Neural progenitor cell (in vitro differentiated cells): Measurements from ENCODE around the gene MMD. TPM values are rescaled to one million over a fixed set of nuclear protein-coding genes. Genes with fewer than 3 reads are reported as not detected.

Experiments
- DNase-seq: peaks from one replicate; pipeline ENCODE4 v3.0.0-alpha.2; 2016; ENCODE audit warnings: low spot score
- H2AFZ ChIP-seq: fragments of 200-600 bp; sonication (generic); replicated peaks from 2 replicates; pipeline ENCODE4 v1.6.1; 2016; ENCODE audit warnings: antibody characterized with exemption
- H3F3A ChIP-seq: fragments of 200-600 bp; sonication (generic); 2 replicates; pipeline ENCODE4 v1.6.1; 2016; ENCODE audit warnings: antibody characterized with exemption, low read depth
- H3K27ac ChIP-seq: fragments of 200-600 bp; sonication (generic); 2 replicates; pipeline ENCODE4 v1.5.1; 2016; ENCODE audit warnings: mild to moderate bottlenecking
- H3K27me3 ChIP-seq: fragments of 200-600 bp; sonication (generic); 2 replicates; pipeline ENCODE4 v1.6.1; 2016; ENCODE audit warnings: mild to moderate bottlenecking, moderate library complexity
- H3K36me3 ChIP-seq: fragments of 200-600 bp; sonication (generic); 2 replicates; pipeline ENCODE4 v1.5.1; 2016
- H3K4me1 ChIP-seq: fragments of 200-600 bp; sonication (generic); 2 replicates; pipeline ENCODE4 v1.6.1; 2016; ENCODE audit warnings: mixed run types
- H3K4me2 ChIP-seq: fragments of 200-600 bp; sonication (generic); 2 replicates; pipeline ENCODE4 v1.6.1; 2016
- H3K4me3 ChIP-seq: fragments of 200-600 bp; sonication (generic); 2 replicates; pipeline ENCODE4 v1.5.1; 2016
- H3K79me2 ChIP-seq: fragments of 200-600 bp; sonication (generic); 2 replicates; pipeline ENCODE4 v1.6.1; 2016; ENCODE audit warnings: low read depth
- H3K9ac ChIP-seq: fragments of 200-600 bp; sonication (generic); 2 replicates; pipeline ENCODE4 v1.6.1; 2016
- H3K9me3 ChIP-seq: fragments of 200-600 bp; sonication (generic); 2 replicates; pipeline ENCODE4 v1.5.1; 2016; ENCODE audit warnings: low read depth
- H4K20me1 ChIP-seq: fragments of 200-600 bp; sonication (generic); 2 replicates; pipeline ENCODE4 v1.6.1; 2016; ENCODE audit warnings: low read depth
- H3K27ac Mint-ChIP-seq: 3 replicates; pipeline ENCODE4 v1.8.0; 2021; ENCODE audit warnings: mixed read lengths
- H3K27me3 Mint-ChIP-seq: 2 replicates; pipeline ENCODE4 v1.8.0; 2022; ENCODE audit warnings: low read depth, mild to moderate bottlenecking, inconsistent platforms, moderate library complexity, mixed read lengths; ENCODE audit not compliant: insufficient read depth
- H3K36me3 Mint-ChIP-seq: 3 replicates; pipeline ENCODE4 v1.8.0; 2021; ENCODE audit warnings: mixed read lengths
- H3K4me1 Mint-ChIP-seq: 3 replicates; pipeline ENCODE4 v1.8.0; 2021; ENCODE audit warnings: mixed read lengths
- H3K4me3 Mint-ChIP-seq: 3 replicates; pipeline ENCODE4 v1.8.0; 2021; ENCODE audit warnings: mild to moderate bottlenecking, moderate library complexity, mixed read lengths
- H3K9me3 Mint-ChIP-seq: 3 replicates; pipeline ENCODE4 v1.8.0; 2020; ENCODE audit warnings: mixed read lengths
- EZH2 ChIP-seq: fragments of 200-600 bp; sonication (generic); IDR thresholded peaks from 2 replicates; pipeline ENCODE4 v1.6.1; 2017; ENCODE audit warnings: antibody characterized with exemption, mild to moderate bottlenecking, moderate library complexity
- EZH2phosphoT487 ChIP-seq: fragments of 200-600 bp; sonication (generic); IDR thresholded peaks from 2 replicates; pipeline ENCODE4 v1.6.1; 2017; ENCODE audit warnings: antibody characterized with exemption
- total RNA-seq: library from RNA; depleted of rRNA; stranded (reverse); fragments of >200 nt; gene quantifications from 2 replicates; pipeline ENCODE4 v1.2.3, GENCODE V29; 2015; ENCODE audit warnings: low replicate concordance
- TF ChIP-seq, protein P1 (sequence below): fragments of 200-600 bp; sonication (generic); IDR thresholded peaks from 2 replicates; pipeline ENCODE4 v1.5.1; 2017; ENCODE audit warnings: antibody characterized with exemption, mild to moderate bottlenecking

The MMD gene
- total RNA-seq, 1 donor from 2014 or later = 122 TPM

DNA sequence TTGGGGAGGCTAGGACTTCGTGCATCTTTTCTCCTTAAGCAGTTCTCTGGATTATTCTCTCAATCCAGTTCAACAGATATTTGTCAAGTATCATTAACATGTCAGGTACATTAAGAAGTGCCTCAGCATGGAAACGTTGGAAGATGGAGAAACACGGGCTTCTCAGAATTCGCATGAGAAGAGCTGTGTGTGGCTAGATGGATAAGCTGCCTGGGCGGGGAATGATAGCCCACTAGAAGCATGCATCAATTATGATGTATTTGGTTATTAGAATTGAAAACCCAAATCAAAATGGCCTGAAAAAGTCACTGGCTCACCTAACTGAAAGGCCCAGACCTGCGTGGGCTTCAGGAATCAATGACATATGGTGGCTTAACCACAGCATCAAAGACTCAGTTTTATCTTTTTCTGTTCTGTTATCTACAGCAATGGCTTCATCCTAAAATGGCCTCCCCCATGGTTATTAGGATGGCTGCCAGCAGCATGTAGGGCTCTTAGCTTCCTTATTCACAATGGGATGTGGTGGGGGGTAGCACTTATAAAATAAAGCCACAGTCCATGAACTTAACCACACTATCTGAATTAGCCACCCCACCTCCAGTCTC, 43.9 kb downstream of the MMD start:
- H3K4me3 Mint-ChIP-seq = no peak overlapping the region
- H3K4me2 ChIP-seq = no peak overlapping the region
- H3F3A ChIP-seq = no peaks in the 10 kb centered on the region
- H3K36me3 ChIP-seq = no peaks in the 10 kb centered on the region
- H3K9me3 Mint-ChIP-seq = peaks cover 6% of the 10 kb centered on the region
- no peak overlapping the region for H3K9ac ChIP-seq
- H3K27ac Mint-ChIP-seq = no peak overlapping the region
- no peak overlapping the region for H3K27ac ChIP-seq
- no peak overlapping the region for H2AFZ ChIP-seq
- TF ChIP-seq, protein P1, sequence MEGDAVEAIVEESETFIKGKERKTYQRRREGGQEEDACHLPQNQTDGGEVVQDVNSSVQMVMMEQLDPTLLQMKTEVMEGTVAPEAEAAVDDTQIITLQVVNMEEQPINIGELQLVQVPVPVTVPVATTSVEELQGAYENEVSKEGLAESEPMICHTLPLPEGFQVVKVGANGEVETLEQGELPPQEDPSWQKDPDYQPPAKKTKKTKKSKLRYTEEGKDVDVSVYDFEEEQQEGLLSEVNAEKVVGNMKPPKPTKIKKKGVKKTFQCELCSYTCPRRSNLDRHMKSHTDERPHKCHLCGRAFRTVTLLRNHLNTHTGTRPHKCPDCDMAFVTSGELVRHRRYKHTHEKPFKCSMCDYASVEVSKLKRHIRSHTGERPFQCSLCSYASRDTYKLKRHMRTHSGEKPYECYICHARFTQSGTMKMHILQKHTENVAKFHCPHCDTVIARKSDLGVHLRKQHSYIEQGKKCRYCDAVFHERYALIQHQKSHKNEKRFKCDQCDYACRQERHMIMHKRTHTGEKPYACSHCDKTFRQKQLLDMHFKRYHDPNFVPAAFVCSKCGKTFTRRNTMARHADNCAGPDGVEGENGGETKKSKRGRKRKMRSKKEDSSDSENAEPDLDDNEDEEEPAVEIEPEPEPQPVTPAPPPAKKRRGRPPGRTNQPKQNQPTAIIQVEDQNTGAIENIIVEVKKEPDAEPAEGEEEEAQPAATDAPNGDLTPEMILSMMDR = no peak
- TF ChIP-seq EZH2phosphoT487 (no peak), EZH2 (no peak)
- H4K20me1 ChIP-seq = no peaks in the 10 kb centered on the region
- H3K79me2 ChIP-seq = no peaks in the 10 kb centered on the region
- H3K27me3 ChIP-seq = no peaks in the 10 kb centered on the region
- no peaks in the 10 kb centered on the region for H3K36me3 Mint-ChIP-seq
- DNase-seq = no peak
- no peaks in the 10 kb centered on the region for H3K4me1 Mint-ChIP-seq
- H3K4me1 ChIP-seq = no peaks in the 10 kb centered on the region
- H3K27me3 Mint-ChIP-seq = peaks cover 3% of the 10 kb centered on the region
- no peaks in the 10 kb centered on the region for H3K9me3 ChIP-seq
- no peak overlapping the region for H3K4me3 ChIP-seq

GRCh38 chr17:55368706-55369105, 52.9 kb downstream of the MMD start:
- Histone ChIP-seq H3K9ac (no peak overlapping the region), H3K4me3 (no peak overlapping the region), H2AFZ (no peak overlapping the region), H3K36me3 (no peaks in the 10 kb centered on the region), H3F3A (peaks cover 6% of the 10 kb centered on the region), H3K4me1 (peaks cover 13% of the 10 kb centered on the region), H3K9me3 (no peaks in the 10 kb centered on the region), H4K20me1 (no peaks in the 10 kb centered on the region), H3K27me3 (no peaks in the 10 kb centered on the region), H3K79me2 (no peaks in the 10 kb centered on the region), H3K27ac (no peak overlapping the region), H3K4me2 (no peak overlapping the region)
- no peak overlapping the region for H3K4me3 Mint-ChIP-seq
- peaks cover 4% of the 10 kb centered on the region for H3K36me3 Mint-ChIP-seq
- H3K27ac Mint-ChIP-seq = no peak overlapping the region
- no peak for DNase-seq
- peaks cover 7% of the 10 kb centered on the region for H3K4me1 Mint-ChIP-seq
- TF ChIP-seq EZH2 (no peak), EZH2phosphoT487 (no peak)
- TF ChIP-seq, protein P1 = no peak
- H3K9me3 Mint-ChIP-seq = peaks cover 18% of the 10 kb centered on the region
- peaks cover 2% of the 10 kb centered on the region for H3K27me3 Mint-ChIP-seq

DNA sequence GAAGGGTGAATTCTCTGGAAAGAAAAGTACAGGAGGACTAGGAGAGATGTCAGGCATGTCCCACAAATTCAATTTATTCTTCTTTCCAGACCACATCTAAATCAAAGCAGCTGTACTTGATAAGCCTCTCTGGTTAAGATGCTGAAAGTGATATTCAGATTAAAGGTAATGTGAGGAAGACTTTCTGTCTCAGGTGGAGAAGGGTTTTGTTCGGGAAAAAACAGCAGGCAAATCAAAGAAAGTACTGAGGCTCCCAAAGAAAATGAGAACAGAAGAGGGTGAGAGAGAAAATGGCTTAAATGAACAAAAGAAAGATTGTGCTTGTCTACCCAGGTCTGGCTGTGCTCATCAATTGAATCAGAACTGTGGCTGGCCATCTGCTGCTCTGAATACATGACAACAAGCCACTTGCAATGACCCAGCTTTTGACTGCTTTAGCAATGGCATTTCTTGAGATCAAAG, 55.6 kb downstream of the MMD start:
- Mint-ChIP-seq H3K4me3 (no peak overlapping the region), H3K9me3 (peaks cover 9% of the 10 kb centered on the region), H3K27me3 (peaks cover 1% of the 10 kb centered on the region), H3K27ac (no peak overlapping the region), H3K36me3 (peaks cover under 1% of the 10 kb centered on the region), H3K4me1 (peaks cover 7% of the 10 kb centered on the region)
- Histone ChIP-seq H3K27ac (no peak overlapping the region), H3K4me1 (peaks cover 13% of the 10 kb centered on the region), H3F3A (peaks cover 6% of the 10 kb centered on the region), H2AFZ (no peak overlapping the region), H3K36me3 (no peaks in the 10 kb centered on the region), H3K4me3 (no peak overlapping the region), H3K27me3 (no peaks in the 10 kb centered on the region), H3K9ac (no peak overlapping the region), H4K20me1 (no peaks in the 10 kb centered on the region), H3K79me2 (no peaks in the 10 kb centered on the region), H3K9me3 (peaks cover 2% of the 10 kb centered on the region), H3K4me2 (no peak overlapping the region)
- DNase-seq = peak; percentile 51
- no peak for TF ChIP-seq EZH2
- TF ChIP-seq EZH2phosphoT487 = no peak
- TF ChIP-seq, protein P1 = no peak
